ENCODE measurements around the gene SULT1C4.

DNA sequence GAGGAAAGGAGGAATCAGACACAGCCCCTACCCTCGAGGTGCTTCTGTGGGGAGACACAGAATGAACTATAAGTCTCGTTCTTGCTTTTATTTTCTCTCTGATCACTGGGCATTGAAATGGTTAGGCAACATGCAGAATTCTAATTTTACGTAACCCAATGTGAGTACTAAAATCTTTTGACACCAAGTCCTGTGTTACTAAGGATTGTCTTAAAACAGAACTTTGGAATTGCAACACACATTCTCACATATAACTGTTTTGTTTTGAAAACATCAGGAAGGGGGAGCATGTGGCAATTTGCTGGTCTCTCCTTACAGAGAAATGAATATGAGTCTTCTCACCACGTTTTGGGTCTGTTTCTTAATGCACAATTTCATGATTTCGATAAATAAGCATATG, 23.6 kb upstream of the SULT1C4 start:
- no peak for TF ChIP-seq POLR2A (IDR thresholded peaks at IDR 0.05; ENCODE audit: low read depth)
- TF ChIP-seq, protein P1, sequence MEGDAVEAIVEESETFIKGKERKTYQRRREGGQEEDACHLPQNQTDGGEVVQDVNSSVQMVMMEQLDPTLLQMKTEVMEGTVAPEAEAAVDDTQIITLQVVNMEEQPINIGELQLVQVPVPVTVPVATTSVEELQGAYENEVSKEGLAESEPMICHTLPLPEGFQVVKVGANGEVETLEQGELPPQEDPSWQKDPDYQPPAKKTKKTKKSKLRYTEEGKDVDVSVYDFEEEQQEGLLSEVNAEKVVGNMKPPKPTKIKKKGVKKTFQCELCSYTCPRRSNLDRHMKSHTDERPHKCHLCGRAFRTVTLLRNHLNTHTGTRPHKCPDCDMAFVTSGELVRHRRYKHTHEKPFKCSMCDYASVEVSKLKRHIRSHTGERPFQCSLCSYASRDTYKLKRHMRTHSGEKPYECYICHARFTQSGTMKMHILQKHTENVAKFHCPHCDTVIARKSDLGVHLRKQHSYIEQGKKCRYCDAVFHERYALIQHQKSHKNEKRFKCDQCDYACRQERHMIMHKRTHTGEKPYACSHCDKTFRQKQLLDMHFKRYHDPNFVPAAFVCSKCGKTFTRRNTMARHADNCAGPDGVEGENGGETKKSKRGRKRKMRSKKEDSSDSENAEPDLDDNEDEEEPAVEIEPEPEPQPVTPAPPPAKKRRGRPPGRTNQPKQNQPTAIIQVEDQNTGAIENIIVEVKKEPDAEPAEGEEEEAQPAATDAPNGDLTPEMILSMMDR (IDR thresholded peaks at IDR 0.05): no peak
- no peak for TF ChIP-seq EP300 (IDR thresholded peaks at IDR 0.05)

All from esophagus muscularis mucosa (tissue), 4 donors.